ENCODE data around the gene BAG3.

- TF ChIP-seq EP300 (conservative IDR thresholded peaks at IDR 0.05; ENCODE audit: poor library complexity, severe bottlenecking) (no peak), EZH2 (IDR thresholded peaks at IDR 0.05; ENCODE audit: borderline replicate concordance, insufficient read depth, low read length, poor library complexity, severe bottlenecking) (no peak), CTCF (IDR thresholded peaks at IDR 0.05; ENCODE audit: poor library complexity, severe bottlenecking) (no peak)
Observed at GRCh38 chr10:119670717-119671116, 19.5 kb downstream of the BAG3 start.

All from neural cell (in vitro differentiated cells).